Nephron (organoid): ENCODE results near the gene HERC2.
"Not testable (repeated sequence)": the region's sequence is repeated elsewhere in the genome, so short reads cannot be mapped to it uniquely, and the experiment has no call there.

Source experiments
- H3K27ac Mint-ChIP-seq, 3 experiments: 2 replicates each; pipeline ENCODE4 v1.8.0; 2020; ENCODE audit warnings: mixed read lengths in 3 of 3, mild to moderate bottlenecking in 2 of 3, moderate library complexity in 1 of 3
- H3K27me3 Mint-ChIP-seq: 2 replicates; pipeline ENCODE4 v1.8.0; 2021; ENCODE audit warnings: low read depth, mild to moderate bottlenecking, moderate library complexity, mixed read lengths
- H3K36me3 Mint-ChIP-seq: 2 replicates; pipeline ENCODE4 v1.8.0; 2020; ENCODE audit warnings: low read depth, mixed read lengths
- H3K4me1 Mint-ChIP-seq: 2 replicates; pipeline ENCODE4 v1.8.0; 2020; ENCODE audit warnings: mixed read lengths
- H3K4me3 Mint-ChIP-seq, 3 experiments: 2 replicates each; pipeline ENCODE4 v1.8.0; 2020; ENCODE audit warnings: mild to moderate bottlenecking in 3 of 3, mixed read lengths in 3 of 3, moderate library complexity in 2 of 3
- H3K9me3 Mint-ChIP-seq: 2 replicates; pipeline ENCODE4 v1.8.0; 2020; ENCODE audit warnings: mixed read lengths
- TF ChIP-seq, protein P1 (sequence below), 3 experiments: fragments of 200-600 bp; sonication (generic); IDR thresholded peaks; one replicate each; pipeline ENCODE4 v1.5.0; 2021; ENCODE audit warnings: antibody characterized with exemption in 3 of 3; ENCODE audit not compliant: unreplicated experiment in 3 of 3

Gene HERC2

DNA sequence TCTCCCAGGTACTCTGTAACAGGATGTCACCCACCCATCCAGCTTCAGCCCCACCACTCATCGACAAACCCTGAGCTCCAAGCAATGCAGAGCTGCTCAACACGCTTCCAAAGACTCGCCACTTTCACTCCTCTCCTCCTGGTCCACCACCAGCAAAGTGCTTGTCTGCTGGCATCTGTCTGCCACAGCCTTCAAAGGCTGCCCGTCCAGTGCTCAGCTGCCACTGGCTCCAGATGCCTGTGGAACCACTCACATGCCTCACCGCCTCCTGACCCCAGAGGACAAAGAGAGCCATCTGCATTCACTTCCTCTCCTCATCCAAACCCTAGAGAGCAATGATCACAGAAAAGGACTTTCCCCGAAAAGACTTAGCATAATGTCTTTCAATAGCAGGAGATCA, 113.4 kb downstream of the HERC2 start:
- Mint-ChIP-seq H3K27me3 (no peaks in the 10 kb centered on the region), H3K4me3 (no peak overlapping the region), H3K27ac (no peak overlapping the region), H3K9me3 (no peaks in the 10 kb centered on the region), H3K4me1 (peaks cover 8% of the 10 kb centered on the region), H3K36me3 (peaks cover 43% of the 10 kb centered on the region)
- TF ChIP-seq, protein P1, sequence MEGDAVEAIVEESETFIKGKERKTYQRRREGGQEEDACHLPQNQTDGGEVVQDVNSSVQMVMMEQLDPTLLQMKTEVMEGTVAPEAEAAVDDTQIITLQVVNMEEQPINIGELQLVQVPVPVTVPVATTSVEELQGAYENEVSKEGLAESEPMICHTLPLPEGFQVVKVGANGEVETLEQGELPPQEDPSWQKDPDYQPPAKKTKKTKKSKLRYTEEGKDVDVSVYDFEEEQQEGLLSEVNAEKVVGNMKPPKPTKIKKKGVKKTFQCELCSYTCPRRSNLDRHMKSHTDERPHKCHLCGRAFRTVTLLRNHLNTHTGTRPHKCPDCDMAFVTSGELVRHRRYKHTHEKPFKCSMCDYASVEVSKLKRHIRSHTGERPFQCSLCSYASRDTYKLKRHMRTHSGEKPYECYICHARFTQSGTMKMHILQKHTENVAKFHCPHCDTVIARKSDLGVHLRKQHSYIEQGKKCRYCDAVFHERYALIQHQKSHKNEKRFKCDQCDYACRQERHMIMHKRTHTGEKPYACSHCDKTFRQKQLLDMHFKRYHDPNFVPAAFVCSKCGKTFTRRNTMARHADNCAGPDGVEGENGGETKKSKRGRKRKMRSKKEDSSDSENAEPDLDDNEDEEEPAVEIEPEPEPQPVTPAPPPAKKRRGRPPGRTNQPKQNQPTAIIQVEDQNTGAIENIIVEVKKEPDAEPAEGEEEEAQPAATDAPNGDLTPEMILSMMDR (IDR thresholded peaks at IDR 0.05; ENCODE audit: unreplicated experiment in 3 of 3): no peak

DNA sequence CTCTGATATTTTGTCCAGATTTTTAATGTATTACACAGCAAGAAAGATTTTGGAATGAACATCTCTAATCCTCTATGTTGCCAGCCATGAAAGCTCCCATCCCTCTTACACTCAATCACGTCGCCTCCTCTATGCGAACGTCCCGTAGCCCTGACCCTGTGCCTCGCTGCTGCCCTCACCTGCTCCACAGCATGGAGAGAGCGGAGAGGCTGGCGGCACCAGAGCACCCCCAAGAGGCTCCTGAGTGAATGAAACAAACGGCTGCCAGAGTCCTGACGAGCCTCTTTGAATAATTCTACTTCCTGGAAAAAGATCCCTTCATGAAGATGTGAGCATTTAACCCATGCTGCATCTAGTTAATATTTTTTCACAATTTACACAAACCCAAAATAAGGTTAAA, 116.3 kb downstream of the HERC2 start:
- H3K27ac Mint-ChIP-seq, H3K27me3 Mint-ChIP-seq, H3K9me3 Mint-ChIP-seq, H3K4me1 Mint-ChIP-seq, H3K4me3 Mint-ChIP-seq: not testable (repeated sequence)
- H3K36me3 Mint-ChIP-seq: peaks cover 51% of the 10 kb centered on the region

DNA sequence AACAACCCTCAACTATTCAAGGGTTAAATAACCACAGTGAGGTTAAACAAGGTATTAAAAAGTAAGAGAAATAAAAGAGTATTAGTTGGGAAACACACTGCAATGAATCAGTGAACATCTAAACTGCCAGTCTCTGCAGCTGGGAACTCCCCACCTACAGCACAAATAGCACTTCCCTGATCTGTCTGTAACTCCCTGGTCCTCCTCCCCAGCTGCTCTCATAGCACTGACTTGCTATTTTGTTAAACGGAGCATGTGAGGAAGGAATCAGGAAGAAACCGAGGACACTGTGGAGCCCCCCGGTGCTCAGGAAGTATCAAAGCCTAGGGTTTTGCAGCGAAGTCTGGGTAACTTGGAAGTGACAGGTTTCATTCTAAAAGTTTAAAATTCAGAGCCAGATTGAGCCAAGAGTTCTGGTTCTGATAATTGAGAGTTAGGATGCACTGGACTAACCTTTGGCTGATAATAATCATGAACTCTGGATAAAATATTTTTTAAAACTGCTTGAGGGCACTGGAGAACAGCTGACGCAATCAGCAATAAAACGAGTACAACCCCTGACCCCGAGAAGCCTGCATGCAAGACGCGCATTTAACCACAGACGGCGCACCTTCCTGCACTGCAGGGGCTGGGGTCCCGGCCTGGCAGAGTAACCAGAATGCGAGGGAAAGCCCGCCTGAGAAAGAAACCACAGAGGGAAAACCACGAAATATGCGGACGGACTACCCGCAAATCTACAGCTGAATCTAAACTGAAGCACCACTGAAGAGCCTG, 118.7 kb downstream of the HERC2 start:
- not testable (repeated sequence) for H3K27me3 Mint-ChIP-seq, H3K9me3 Mint-ChIP-seq, H3K27ac Mint-ChIP-seq, H3K4me3 Mint-ChIP-seq, H3K4me1 Mint-ChIP-seq
- H3K36me3 Mint-ChIP-seq: peaks cover 57% of the 10 kb centered on the region

DNA sequence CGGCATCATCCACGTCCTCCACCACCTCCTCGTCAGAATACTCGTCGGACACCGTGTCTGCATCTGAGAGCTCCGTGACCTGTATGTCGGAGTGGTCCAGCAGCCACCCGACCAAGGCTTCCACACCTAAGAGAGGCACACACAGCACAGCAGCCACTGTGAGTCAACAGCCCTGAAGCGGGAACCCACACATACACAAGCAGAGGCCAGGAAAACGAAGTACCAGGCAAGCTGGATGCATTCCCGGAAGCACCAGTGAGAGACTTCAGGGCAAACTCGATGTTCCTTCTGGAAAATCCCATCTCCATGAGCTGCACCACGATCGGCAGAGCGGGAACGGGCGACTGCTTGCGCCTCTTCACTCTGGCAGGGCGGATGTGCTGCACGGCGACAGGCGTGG, 119.9 kb downstream of the HERC2 start:
- H3K4me1 Mint-ChIP-seq, H3K27ac Mint-ChIP-seq, H3K27me3 Mint-ChIP-seq, H3K9me3 Mint-ChIP-seq, H3K4me3 Mint-ChIP-seq: not testable (repeated sequence)
- peaks cover 53% of the 10 kb centered on the region for H3K36me3 Mint-ChIP-seq

DNA sequence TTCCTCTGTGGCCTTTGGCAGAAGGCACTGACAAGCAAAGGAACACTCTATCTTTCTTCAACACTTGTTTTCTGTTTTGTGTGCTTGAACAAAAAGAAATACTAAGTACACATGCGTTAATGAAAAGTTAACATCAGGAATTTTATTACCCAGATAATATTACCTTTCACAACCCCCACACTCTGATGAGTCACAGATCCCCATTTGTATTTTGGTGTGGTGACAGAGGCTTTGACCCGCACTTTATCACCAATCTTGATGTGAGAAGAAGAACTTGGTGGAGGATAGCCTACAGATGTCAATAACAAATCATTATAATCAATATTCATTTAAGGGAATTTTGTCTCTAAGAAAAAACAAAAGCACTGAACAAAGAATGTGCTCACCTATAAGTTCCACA, 123.8 kb downstream of the HERC2 start:
- H3K4me3 Mint-ChIP-seq: not testable (repeated sequence)

DNA sequence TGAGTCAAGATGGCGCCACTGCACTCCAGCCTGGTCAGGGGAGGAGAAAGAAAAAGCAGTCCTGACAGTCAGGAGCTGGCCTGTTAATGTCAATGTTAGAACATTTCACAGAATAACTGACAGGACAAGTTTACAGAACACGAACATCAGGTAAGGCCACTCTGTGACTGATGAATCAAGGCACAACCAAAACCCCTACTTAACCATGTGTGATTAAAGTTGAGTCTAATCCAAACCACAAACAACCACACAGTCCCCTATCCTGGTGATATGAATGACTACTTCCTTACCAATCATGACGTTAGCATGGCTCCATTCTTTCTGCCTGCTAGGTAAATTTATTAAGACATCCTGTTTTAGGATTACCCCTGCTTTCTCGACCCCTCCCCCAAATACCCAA, 124.3 kb downstream of the HERC2 start:
- H3K27ac Mint-ChIP-seq, H3K27me3 Mint-ChIP-seq, H3K9me3 Mint-ChIP-seq, H3K4me3 Mint-ChIP-seq, H3K4me1 Mint-ChIP-seq: not testable (repeated sequence)
- H3K36me3 Mint-ChIP-seq: peaks cover 68% of the 10 kb centered on the region

More for the DNA sequence above, 123.8 kb downstream of the HERC2 start:
- H3K27ac Mint-ChIP-seq, H3K4me1 Mint-ChIP-seq, H3K27me3 Mint-ChIP-seq, H3K9me3 Mint-ChIP-seq: not testable (repeated sequence)
- H3K36me3 Mint-ChIP-seq: peaks cover 63% of the 10 kb centered on the region

DNA sequence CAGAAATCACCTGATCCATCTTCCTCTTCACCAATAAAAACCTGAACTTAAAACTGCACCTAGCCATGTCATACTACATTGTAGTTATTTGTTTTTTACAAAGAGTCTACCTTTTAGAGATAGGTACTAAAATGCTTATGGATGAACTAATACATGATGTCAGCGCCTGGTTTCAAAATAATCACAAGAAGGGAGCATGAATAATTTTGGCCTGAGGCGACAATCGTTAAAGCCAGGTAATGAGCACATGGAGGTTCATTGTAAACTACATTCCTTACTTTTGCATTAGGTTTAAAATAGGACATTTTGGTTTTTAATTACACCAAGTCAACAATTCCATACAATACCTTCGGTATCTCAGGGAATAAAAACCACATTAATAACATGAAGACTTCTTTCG, 125.4 kb downstream of the HERC2 start:
- H3K27ac Mint-ChIP-seq, H3K9me3 Mint-ChIP-seq, H3K27me3 Mint-ChIP-seq, H3K4me3 Mint-ChIP-seq: not testable (repeated sequence)
- peaks cover 73% of the 10 kb centered on the region for H3K36me3 Mint-ChIP-seq
- H3K4me1 Mint-ChIP-seq: peaks cover 15% of the 10 kb centered on the region

DNA sequence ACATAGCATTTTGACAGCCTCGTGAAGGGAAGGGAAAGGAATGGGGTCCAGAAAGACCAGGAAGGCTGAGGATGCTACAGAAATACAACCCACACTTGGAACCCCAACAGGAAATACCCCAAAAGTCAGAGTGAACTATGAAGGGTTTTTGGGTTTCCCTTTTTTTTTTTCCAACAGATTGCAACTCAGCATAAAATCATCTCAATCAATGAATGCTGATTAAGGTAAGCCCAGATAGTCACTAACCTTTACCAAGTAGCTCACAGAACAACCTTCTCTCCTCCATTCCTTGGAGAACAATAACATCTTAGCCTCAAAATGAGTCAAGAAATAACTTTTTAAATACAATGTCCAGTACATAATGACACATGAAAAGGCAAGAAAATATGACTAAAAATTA, 129.2 kb downstream of the HERC2 start:
- no peak overlapping the region for H3K4me3 Mint-ChIP-seq
- peaks cover 65% of the 10 kb centered on the region for H3K36me3 Mint-ChIP-seq
- no peaks in the 10 kb centered on the region for H3K27me3 Mint-ChIP-seq
- peaks cover 2% of the 10 kb centered on the region for H3K9me3 Mint-ChIP-seq
- TF ChIP-seq, protein P1 (IDR thresholded peaks at IDR 0.05; ENCODE audit: unreplicated experiment in 3 of 3): no peak
- peak overlapping the region; percentile 40 to 74 (median 73) for H3K27ac Mint-ChIP-seq
- H3K4me1 Mint-ChIP-seq: peaks cover 21% of the 10 kb centered on the region

DNA sequence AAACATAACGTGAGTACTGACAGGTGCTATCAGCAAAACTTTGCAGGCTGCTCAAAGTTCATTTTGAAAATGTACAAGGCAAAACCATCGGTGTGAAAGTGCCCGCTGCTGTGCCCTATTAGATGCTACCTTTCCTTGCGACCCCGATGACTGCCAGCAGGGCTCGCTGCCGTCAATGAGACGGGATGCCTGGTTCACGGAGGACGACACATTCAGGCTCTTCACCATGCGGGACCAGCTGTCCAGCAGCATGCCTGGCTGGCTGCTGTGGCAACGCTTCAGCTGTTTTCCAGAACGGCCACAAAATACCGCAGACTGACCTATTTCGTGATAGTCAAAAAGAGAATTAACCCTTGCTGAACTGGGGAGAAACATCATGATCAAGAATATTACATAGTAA, 130.1 kb downstream of the HERC2 start:
- TF ChIP-seq, protein P1 (IDR thresholded peaks at IDR 0.05; ENCODE audit: unreplicated experiment in 3 of 3): peak; percentile 51 to 64 (median 54)
- peaks cover 64% of the 10 kb centered on the region for H3K36me3 Mint-ChIP-seq
- peaks cover 21% of the 10 kb centered on the region for H3K4me1 Mint-ChIP-seq
- peaks cover 2% of the 10 kb centered on the region for H3K9me3 Mint-ChIP-seq
- peak overlapping the region; percentile 40 to 73 (median 49) for H3K27ac Mint-ChIP-seq
- H3K27me3 Mint-ChIP-seq: no peaks in the 10 kb centered on the region
- peak overlapping the region in 1 of 3 experiments; percentile 37 for H3K4me3 Mint-ChIP-seq
